ENCODE results near the gene OR4P4. TPM values are rescaled to one million over a fixed set of nuclear protein-coding genes. Genes with fewer than 3 reads are reported as not detected.

The OR4P4 gene
- not detected for polyA plus RNA-seq (2013, experiment 1 of 2)
- not detected for polyA plus RNA-seq (2013, experiment 2 of 2)

DNA sequence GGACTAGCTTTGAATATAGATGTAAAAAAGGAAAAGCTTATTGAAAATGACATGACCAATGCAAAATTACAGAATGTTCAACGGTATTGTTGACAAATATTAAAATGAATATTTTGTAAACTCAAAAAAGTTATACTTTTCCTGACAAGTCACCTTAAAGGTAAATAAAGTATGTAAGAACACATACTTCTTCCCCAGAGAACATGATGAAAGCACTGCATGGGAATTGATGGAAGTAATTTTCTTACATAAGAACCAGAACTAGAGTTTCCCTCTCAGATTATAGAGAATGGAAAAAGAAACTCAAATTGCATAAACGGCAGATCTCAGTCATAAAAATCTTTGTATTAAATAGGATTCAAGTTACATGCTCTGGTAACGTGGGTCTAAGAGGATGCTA is at the start of gene OR4P4:
TSS of gene OR4P4 (plus strand) at position 301 of the 400 bp plus-strand sequence.
- Histone ChIP-seq H3K36me3 (ENCODE audit: control insufficient read depth in 1 of 2, insufficient read depth in 2 of 2, low read depth in 1 of 2, low read length in 2 of 2) (no peaks in the 10 kb centered on the region), H2BK15ac (ENCODE audit: low read depth, poor library complexity, severe bottlenecking) (no peak within 1 kb of the TSS), H3K9me3 (ENCODE audit: control insufficient read depth, low read length) (peaks cover 28% of the 10 kb centered on the region), H3K14ac (ENCODE audit: low read length in 2 of 2) (no peak within 1 kb of the TSS), H3K23ac (ENCODE audit: low read length in 2 of 2) (no peak within 1 kb of the TSS), H3K4ac (ENCODE audit: low read depth in 1 of 2, low read length in 2 of 2) (no peak within 1 kb of the TSS), H3K18ac (ENCODE audit: low read depth in 1 of 2, low read length in 2 of 2) (no peak within 1 kb of the TSS), H2BK5ac (ENCODE audit: low read depth, low read length, poor library complexity, severe bottlenecking) (no peak within 1 kb of the TSS), H2AK5ac (ENCODE audit: low read length, severe bottlenecking) (no peak within 1 kb of the TSS), H3K9ac (ENCODE audit: low read length) (no peak within 1 kb of the TSS), H3K79me1 (replicated peaks; ENCODE audit: low read length, poor library complexity, severe bottlenecking) (no peaks in the 10 kb centered on the region), H2BK120ac (ENCODE audit: low read depth, low read length) (no peak within 1 kb of the TSS), H3K27me3 (ENCODE audit: control insufficient read depth in 1 of 2, insufficient read depth in 1 of 2, low read length in 2 of 2) (no peaks in the 10 kb centered on the region), H3K4me2 (ENCODE audit: low read length, poor library complexity, severe bottlenecking) (no peak within 1 kb of the TSS), H2AFZ (ENCODE audit: low read depth, low read length) (no peak within 1 kb of the TSS), H3K4me3 (ENCODE audit: insufficient read depth in 1 of 2, low read depth in 1 of 2, low read length in 2 of 2) (no peak within 1 kb of the TSS), H4K91ac (ENCODE audit: low read length) (no peak within 1 kb of the TSS), H2BK12ac (ENCODE audit: low read length in 2 of 2) (no peak within 1 kb of the TSS), H4K8ac (ENCODE audit: low read length) (no peak within 1 kb of the TSS), H3K4me1 (ENCODE audit: control insufficient read depth, insufficient read depth, low read depth, low read length) (no peaks in the 10 kb centered on the region), H3K27ac (ENCODE audit: low read length, poor library complexity, severe bottlenecking) (no peak within 1 kb of the TSS)
- DNase-seq = no peak
- WGBS = no CpG with 5 or more reads among the region's 3 CpGs

GRCh38 chr11:55607545-55607944 is 27.4 kb upstream of the OR4P4 start, which contains the start of gene OR4C11:
OR4C11 (minus strand) TSS chr11:55607645; CDS start chr11:55604373, 3,272 bp downstream.
- WGBS = 20% methylated on average over 1 of the region's 2 CpGs
- Histone ChIP-seq H3K4me1 (ENCODE audit: control insufficient read depth, insufficient read depth, low read depth, low read length) (no peaks in the 10 kb centered on the region), H3K23ac (ENCODE audit: low read length in 2 of 2) (no peak within 1 kb of the TSS), H3K4me2 (ENCODE audit: low read length, poor library complexity, severe bottlenecking) (no peak within 1 kb of the TSS), H3K79me1 (replicated peaks; ENCODE audit: low read length, poor library complexity, severe bottlenecking) (no peaks in the 10 kb centered on the region), H4K91ac (ENCODE audit: low read length) (no peak within 1 kb of the TSS), H3K14ac (ENCODE audit: low read length in 2 of 2) (no peak within 1 kb of the TSS), H3K18ac (ENCODE audit: low read depth in 1 of 2, low read length in 2 of 2) (no peak within 1 kb of the TSS), H3K9ac (ENCODE audit: low read length) (no peak within 1 kb of the TSS), H2BK120ac (ENCODE audit: low read depth, low read length) (no peak within 1 kb of the TSS), H2BK12ac (ENCODE audit: low read length in 2 of 2) (no peak within 1 kb of the TSS), H2AK5ac (ENCODE audit: low read length, severe bottlenecking) (no peak within 1 kb of the TSS), H3K27me3 (ENCODE audit: control insufficient read depth in 1 of 2, insufficient read depth in 1 of 2, low read length in 2 of 2) (no peaks in the 10 kb centered on the region), H3K9me3 (ENCODE audit: control insufficient read depth, low read length) (peaks cover 24% of the 10 kb centered on the region), H2BK5ac (ENCODE audit: low read depth, low read length, poor library complexity, severe bottlenecking) (no peak within 1 kb of the TSS), H3K36me3 (ENCODE audit: control insufficient read depth in 1 of 2, insufficient read depth in 2 of 2, low read depth in 1 of 2, low read length in 2 of 2) (no peaks in the 10 kb centered on the region), H4K8ac (ENCODE audit: low read length) (no peak within 1 kb of the TSS), H3K4ac (ENCODE audit: low read depth in 1 of 2, low read length in 2 of 2) (no peak within 1 kb of the TSS), H3K27ac (ENCODE audit: low read length, poor library complexity, severe bottlenecking) (no peak within 1 kb of the TSS), H2BK15ac (ENCODE audit: low read depth, poor library complexity, severe bottlenecking) (no peak within 1 kb of the TSS), H2AFZ (ENCODE audit: low read depth, low read length) (no peak within 1 kb of the TSS), H3K4me3 (ENCODE audit: insufficient read depth in 1 of 2, low read depth in 1 of 2, low read length in 2 of 2) (no peak within 1 kb of the TSS)
- no peak for DNase-seq

DNA sequence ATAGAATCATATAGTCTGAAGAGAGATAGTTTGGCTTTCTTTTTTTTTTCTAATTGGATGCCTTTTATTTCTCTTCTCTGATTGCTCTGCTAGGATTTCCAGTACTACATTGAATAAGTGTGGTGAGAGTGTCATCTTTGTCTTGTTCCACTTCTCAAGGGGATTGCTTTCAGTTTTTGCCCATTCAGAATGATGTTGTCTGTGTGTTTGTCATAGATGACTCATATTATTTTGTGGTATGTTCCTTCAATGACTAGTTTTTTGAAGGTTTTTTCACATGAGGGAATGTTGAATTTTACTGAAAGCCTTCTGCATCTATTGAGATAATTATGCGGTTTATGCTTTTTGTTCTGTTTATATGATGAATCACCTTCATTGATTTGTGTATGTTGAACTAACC is 10.4 kb upstream of the OR4P4 start:
- WGBS = 94% methylated on average over 1 of the region's 1 CpG
- Histone ChIP-seq H3K4ac (ENCODE audit: low read depth in 1 of 2, low read length in 2 of 2) (no peak overlapping the region), H3K9ac (ENCODE audit: low read length) (no peak overlapping the region), H2BK12ac (ENCODE audit: low read length in 2 of 2) (no peak overlapping the region), H3K27me3 (ENCODE audit: control insufficient read depth in 1 of 2, insufficient read depth in 1 of 2, low read length in 2 of 2) (no peaks in the 10 kb centered on the region), H3K14ac (ENCODE audit: low read length in 2 of 2) (no peak overlapping the region), H3K36me3 (ENCODE audit: control insufficient read depth in 1 of 2, insufficient read depth in 2 of 2, low read depth in 1 of 2, low read length in 2 of 2) (no peaks in the 10 kb centered on the region), H2BK120ac (ENCODE audit: low read depth, low read length) (no peak overlapping the region), H2BK15ac (ENCODE audit: low read depth, poor library complexity, severe bottlenecking) (no peak overlapping the region), H3K9me3 (ENCODE audit: control insufficient read depth, low read length) (peaks cover 20% of the 10 kb centered on the region), H3K79me1 (replicated peaks; ENCODE audit: low read length, poor library complexity, severe bottlenecking) (no peaks in the 10 kb centered on the region), H3K27ac (ENCODE audit: low read length, poor library complexity, severe bottlenecking) (no peak overlapping the region), H2BK5ac (ENCODE audit: low read depth, low read length, poor library complexity, severe bottlenecking) (no peak overlapping the region), H4K91ac (ENCODE audit: low read length) (no peak overlapping the region), H2AK5ac (ENCODE audit: low read length, severe bottlenecking) (no peak overlapping the region), H3K4me2 (ENCODE audit: low read length, poor library complexity, severe bottlenecking) (no peak overlapping the region), H4K8ac (ENCODE audit: low read length) (no peak overlapping the region), H3K18ac (ENCODE audit: low read depth in 1 of 2, low read length in 2 of 2) (no peak overlapping the region), H3K23ac (ENCODE audit: low read length in 2 of 2) (no peak overlapping the region), H3K4me1 (ENCODE audit: control insufficient read depth, insufficient read depth, low read depth, low read length) (no peaks in the 10 kb centered on the region), H2AFZ (ENCODE audit: low read depth, low read length) (no peak overlapping the region), H3K4me3 (ENCODE audit: insufficient read depth in 1 of 2, low read depth in 1 of 2, low read length in 2 of 2) (no peak overlapping the region)
- DNase-seq = no peak

- no CpG with 5 or more reads among the region's 2 CpGs for WGBS
- H3K4me2 ChIP-seq (ENCODE audit: low read length, poor library complexity, severe bottlenecking) = no peak within 1 kb of the TSS
These were observed 13.1 kb downstream of the OR4P4 start, which contains the start of gene OR4S2 for GRCh38 chr11:55648027-55648426. OR4S2 (plus strand) TSS chr11:55648327; CDS start chr11:55650904, 2,577 bp downstream.

More at GRCh38 chr11:55648027-55648426, 13.1 kb downstream of the OR4P4 start, which contains the start of gene OR4S2:
- H3K27me3 ChIP-seq (ENCODE audit: control insufficient read depth in 1 of 2, insufficient read depth in 1 of 2, low read length in 2 of 2) = no peaks in the 10 kb centered on the region
- H3K4ac ChIP-seq (ENCODE audit: low read depth in 1 of 2, low read length in 2 of 2) = no peak within 1 kb of the TSS
- H2BK15ac ChIP-seq (ENCODE audit: low read depth, poor library complexity, severe bottlenecking) = no peak within 1 kb of the TSS
- H4K8ac ChIP-seq (ENCODE audit: low read length) = no peak within 1 kb of the TSS
- no peak for DNase-seq
- H3K14ac ChIP-seq (ENCODE audit: low read length in 2 of 2) = no peak within 1 kb of the TSS
- H3K79me1 ChIP-seq (replicated peaks; ENCODE audit: low read length, poor library complexity, severe bottlenecking) = no peaks in the 10 kb centered on the region
- no peak within 1 kb of the TSS for H2BK12ac ChIP-seq (ENCODE audit: low read length in 2 of 2)
- no peak within 1 kb of the TSS for H3K4me3 ChIP-seq (ENCODE audit: insufficient read depth in 1 of 2, low read depth in 1 of 2, low read length in 2 of 2)
- H3K36me3 ChIP-seq (ENCODE audit: control insufficient read depth in 1 of 2, insufficient read depth in 2 of 2, low read depth in 1 of 2, low read length in 2 of 2) = no peaks in the 10 kb centered on the region
- no peak within 1 kb of the TSS for H3K23ac ChIP-seq (ENCODE audit: low read length in 2 of 2)
- H2AK5ac ChIP-seq (ENCODE audit: low read length, severe bottlenecking) = no peak within 1 kb of the TSS
- peaks cover 14% of the 10 kb centered on the region for H3K9me3 ChIP-seq (ENCODE audit: control insufficient read depth, low read length)
- no peak within 1 kb of the TSS for H3K18ac ChIP-seq (ENCODE audit: low read depth in 1 of 2, low read length in 2 of 2)
- no peaks in the 10 kb centered on the region for H3K4me1 ChIP-seq (ENCODE audit: control insufficient read depth, insufficient read depth, low read depth, low read length)
- no peak within 1 kb of the TSS for H4K91ac ChIP-seq (ENCODE audit: low read length)
- no peak within 1 kb of the TSS for H3K27ac ChIP-seq (ENCODE audit: low read length, poor library complexity, severe bottlenecking)
- no peak within 1 kb of the TSS for H3K9ac ChIP-seq (ENCODE audit: low read length)
- no peak within 1 kb of the TSS for H2BK5ac ChIP-seq (ENCODE audit: low read depth, low read length, poor library complexity, severe bottlenecking)
- no peak within 1 kb of the TSS for H2BK120ac ChIP-seq (ENCODE audit: low read depth, low read length)
- H2AFZ ChIP-seq (ENCODE audit: low read depth, low read length) = no peak within 1 kb of the TSS

Data from mesenchymal stem cell (in vitro differentiated cells and primary cell).